Measurements from ENCODE around the gene PKHD1.

DNA sequence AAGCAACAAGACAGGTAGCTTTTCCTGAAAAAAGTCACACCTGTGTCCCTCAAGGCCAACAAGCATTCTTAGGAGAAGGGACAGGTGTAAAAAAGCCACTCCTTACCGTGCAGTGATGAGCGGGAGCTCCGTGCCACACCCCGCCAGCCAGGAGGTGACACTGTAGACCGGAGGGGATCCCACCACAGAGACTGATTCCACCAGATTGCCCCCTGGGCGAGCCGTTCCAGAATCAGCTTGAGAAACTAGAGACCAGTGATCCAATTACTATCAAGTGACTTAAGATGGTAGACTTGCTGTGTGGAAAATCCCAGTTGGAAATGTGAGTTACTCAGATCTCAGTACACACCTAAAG is 37.4 kb downstream of the PKHD1 start:
- TF ChIP-seq RARB (CRISPR knock-in tag; IDR thresholded peaks at IDR 0.05) (no peak), CSDC2 (CRISPR knock-in tag; IDR thresholded peaks at IDR 0.05) (no peak), ARNTL (CRISPR knock-in tag; IDR thresholded peaks at IDR 0.05; ENCODE audit: borderline replicate concordance, low read depth) (no peak), ZFP30 (CRISPR knock-in tag; IDR thresholded peaks at IDR 0.05) (no peak), ZFP3 (CRISPR knock-in tag; IDR thresholded peaks at IDR 0.05) (no peak), ISL1 (CRISPR knock-in tag; IDR thresholded peaks at IDR 0.05) (no peak), PPARA (CRISPR knock-in tag; IDR thresholded peaks at IDR 0.05; ENCODE audit: borderline replicate concordance) (no peak), SNAI2 (CRISPR knock-in tag; IDR thresholded peaks at IDR 0.05) (no peak), ZNF565 (CRISPR knock-in tag; conservative IDR thresholded peaks at IDR 0.05; ENCODE audit: low read depth) (no peak), ZNF70 (CRISPR knock-in tag; IDR thresholded peaks at IDR 0.05) (no peak), GLIS3 (CRISPR knock-in tag; IDR thresholded peaks at IDR 0.05) (no peak)
- TF ChIP-seq, protein P1, sequence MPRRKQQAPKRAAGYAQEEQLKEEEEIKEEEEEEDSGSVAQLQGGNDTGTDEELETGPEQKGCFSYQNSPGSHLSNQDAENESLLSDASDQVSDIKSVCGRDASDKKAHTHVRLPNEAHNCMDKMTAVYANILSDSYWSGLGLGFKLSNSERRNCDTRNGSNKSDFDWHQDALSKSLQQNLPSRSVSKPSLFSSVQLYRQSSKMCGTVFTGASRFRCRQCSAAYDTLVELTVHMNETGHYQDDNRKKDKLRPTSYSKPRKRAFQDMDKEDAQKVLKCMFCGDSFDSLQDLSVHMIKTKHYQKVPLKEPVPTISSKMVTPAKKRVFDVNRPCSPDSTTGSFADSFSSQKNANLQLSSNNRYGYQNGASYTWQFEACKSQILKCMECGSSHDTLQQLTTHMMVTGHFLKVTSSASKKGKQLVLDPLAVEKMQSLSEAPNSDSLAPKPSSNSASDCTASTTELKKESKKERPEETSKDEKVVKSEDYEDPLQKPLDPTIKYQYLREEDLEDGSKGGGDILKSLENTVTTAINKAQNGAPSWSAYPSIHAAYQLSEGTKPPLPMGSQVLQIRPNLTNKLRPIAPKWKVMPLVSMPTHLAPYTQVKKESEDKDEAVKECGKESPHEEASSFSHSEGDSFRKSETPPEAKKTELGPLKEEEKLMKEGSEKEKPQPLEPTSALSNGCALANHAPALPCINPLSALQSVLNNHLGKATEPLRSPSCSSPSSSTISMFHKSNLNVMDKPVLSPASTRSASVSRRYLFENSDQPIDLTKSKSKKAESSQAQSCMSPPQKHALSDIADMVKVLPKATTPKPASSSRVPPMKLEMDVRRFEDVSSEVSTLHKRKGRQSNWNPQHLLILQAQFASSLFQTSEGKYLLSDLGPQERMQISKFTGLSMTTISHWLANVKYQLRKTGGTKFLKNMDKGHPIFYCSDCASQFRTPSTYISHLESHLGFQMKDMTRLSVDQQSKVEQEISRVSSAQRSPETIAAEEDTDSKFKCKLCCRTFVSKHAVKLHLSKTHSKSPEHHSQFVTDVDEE (CRISPR knock-in tag; IDR thresholded peaks at IDR 0.05), result no peak
